Measurements from ENCODE around the gene PSMG3.
"Not testable (repeated sequence)": the region's sequence is repeated elsewhere in the genome, so short reads cannot be mapped to it uniquely, and the experiment has no call there.

Gene PSMG3

GRCh38 chr7:1596181-1597043 is 26.6 kb upstream of the PSMG3 start:
- no peak for DNase-seq

- no peak for DNase-seq
Observed at GRCh38 chr7:1595636-1596035, 25.8 kb upstream of the PSMG3 start.

- DNase-seq, result no peak
Observed at GRCh38 chr7:1595027-1595426, 25.2 kb upstream of the PSMG3 start.

GRCh38 chr7:1593904-1594421 is 24.1 kb upstream of the PSMG3 start:
- no peak for DNase-seq

GRCh38 chr7:1593091-1593866 is 23.4 kb upstream of the PSMG3 start:
- no peak for DNase-seq

- DNase-seq, result no peak
Observed at GRCh38 chr7:1592299-1592871, 22.6 kb upstream of the PSMG3 start.

GRCh38 chr7:1591876-1592275 is 22.0 kb upstream of the PSMG3 start:
- no peak for DNase-seq

GRCh38 chr7:1591396-1591795 is 21.6 kb upstream of the PSMG3 start:
- DNase-seq, result no peak

- DNase-seq, result no peak
Observed at GRCh38 chr7:1590887-1591286, 21.1 kb upstream of the PSMG3 start.

GRCh38 chr7:1590476-1590875 is 20.6 kb upstream of the PSMG3 start:
- DNase-seq, result no peak

GRCh38 chr7:1588978-1589377 is 19.1 kb upstream of the PSMG3 start:
- DNase-seq, result no peak

GRCh38 chr7:1587738-1588137 is 17.9 kb upstream of the PSMG3 start:
- no peak for DNase-seq

GRCh38 chr7:1586827-1587705 is 17.2 kb upstream of the PSMG3 start:
- no peak for DNase-seq

GRCh38 chr7:1586126-1586826 is 16.4 kb upstream of the PSMG3 start:
- DNase-seq, result no peak

- DNase-seq, result no peak
Observed at GRCh38 chr7:1585142-1585981, 15.5 kb upstream of the PSMG3 start.

- DNase-seq, result no peak
Observed at GRCh38 chr7:1584700-1585099, 14.9 kb upstream of the PSMG3 start.

GRCh38 chr7:1583241-1583930 is 13.6 kb upstream of the PSMG3 start:
- not testable (repeated sequence) for DNase-seq

- no peak for DNase-seq
Observed at GRCh38 chr7:1580422-1581030, 10.7 kb upstream of the PSMG3 start.

- DNase-seq, result peak; percentile 78
Observed at GRCh38 chr7:1579481-1580421, 9.9 kb upstream of the PSMG3 start.

Data from stimulated activated CD4-positive, alpha-beta T cell treated with anti-CD3 and anti-CD28 coated beads, Interleukin-4, amount 100 ng/mL, for 24 hours (primary cell).